Immature natural killer cell (primary cell): ENCODE data around the gene RUFY3. TPM values are rescaled to one million over a fixed set of nuclear protein-coding genes. Genes with fewer than 3 reads are reported as not detected.
"Not testable (repeated sequence)": the region's sequence is repeated elsewhere in the genome, so short reads cannot be mapped to it uniquely, and the experiment has no call there.

ENCODE experiments used
- DNase-seq, 3 donors: peaks; one replicate each; pipeline ENCODE4 v3.0.0; 2022; ENCODE audit warnings: mixed read lengths in 1 of 3
- H3K27ac Mint-ChIP-seq, 6 donors: one replicate each; pipeline ENCODE4 v1.8.0; 2020; ENCODE audit warnings: mixed read lengths in 6 of 6, mild to moderate bottlenecking in 5 of 6, inconsistent platforms in 4 of 6, moderate library complexity in 3 of 6
- H3K27me3 Mint-ChIP-seq, 3 donors: one replicate each; pipeline ENCODE4 v1.8.0; 2020 to 2021; ENCODE audit warnings: low read depth in 3 of 3, mild to moderate bottlenecking in 3 of 3, mixed read lengths in 3 of 3, moderate library complexity in 3 of 3, inconsistent platforms in 1 of 3
- H3K36me3 Mint-ChIP-seq, 3 donors: one replicate each; pipeline ENCODE4 v1.8.0; 2020; ENCODE audit warnings: mixed read lengths in 3 of 3, inconsistent platforms in 2 of 3, mild to moderate bottlenecking in 2 of 3
- H3K4me1 Mint-ChIP-seq, 2 donors: one replicate each; pipeline ENCODE4 v1.8.0; 2020; ENCODE audit warnings: inconsistent platforms in 2 of 2, mild to moderate bottlenecking in 2 of 2, mixed read lengths in 2 of 2, moderate library complexity in 1 of 2
- H3K4me3 Mint-ChIP-seq, 5 donors: one replicate each; pipeline ENCODE4 v1.8.0; 2020; ENCODE audit warnings: mild to moderate bottlenecking in 5 of 5, mixed read lengths in 5 of 5, inconsistent platforms in 3 of 5, moderate library complexity in 3 of 5
- H3K9me3 Mint-ChIP-seq, 6 donors: one replicate each; pipeline ENCODE4 v1.8.0; 2020; ENCODE audit warnings: mild to moderate bottlenecking in 6 of 6, mixed read lengths in 6 of 6, inconsistent platforms in 4 of 6, moderate library complexity in 3 of 6
- polyA plus RNA-seq, 3 donors: library from polyadenylated mRNA; unstranded; fragments of 300-500 nt; fragmentation: Illumina TruSeq; gene quantifications; one replicate each; pipeline ENCODE4 v1.2.3, GENCODE V29; 2021

Gene RUFY3
- polyA plus RNA-seq: 10 to 100 TPM in 1 of 3 donors, 1 to 10 TPM in 2; 5.1 to 14.5 (median 8.6) TPM

GRCh38 chr4:70721747-70722146 lies at the start of gene RUFY3:
Gene RUFY3 (plus strand): TSS chr4:70721964. CDS start chr4:70722574, 610 bp downstream.
- no peak for DNase-seq

GRCh38 chr4:70674191-70674590 lies 47.6 kb upstream of the RUFY3 start:
- Mint-ChIP-seq H3K27ac (no peak overlapping the region), H3K4me3 (no peak overlapping the region), H3K4me1 (no peaks in the 10 kb centered on the region), H3K27me3 (peaks cover 0 to 7% (median 0%) of the 10 kb centered on the region in 3 donors), H3K9me3 (peaks cover 0 to 1% (median 0%) of the 10 kb centered on the region in 6 donors), H3K36me3 (peaks cover 0 to 3% (median 0%) of the 10 kb centered on the region in 3 donors)
- DNase-seq: no peak

More at GRCh38 chr4:70721747-70722146, at the start of gene RUFY3:
- Mint-ChIP-seq H3K27me3 (peaks cover 0 to 2% (median 0%) of the 10 kb centered on the region in 3 donors), H3K9me3 (no peaks in the 10 kb centered on the region), H3K4me3 (no peak within 1 kb of the TSS), H3K4me1 (peaks cover 5 to 13% of the 10 kb centered on the region in 2 donors), H3K36me3 (no peaks in the 10 kb centered on the region), H3K27ac (peak within 1 kb of the TSS in 1 of 6 donors; percentile 19)

GRCh38 chr4:70674731-70675130 lies 47.0 kb upstream of the RUFY3 start:
- H3K27me3 Mint-ChIP-seq: peaks cover 0 to 6% (median 0%) of the 10 kb centered on the region in 3 donors
- no peak overlapping the region for H3K27ac Mint-ChIP-seq
- no peaks in the 10 kb centered on the region for H3K4me1 Mint-ChIP-seq
- DNase-seq: no peak
- peaks cover 0 to 1% (median 0%) of the 10 kb centered on the region in 6 donors for H3K9me3 Mint-ChIP-seq
- H3K36me3 Mint-ChIP-seq: peaks cover 0 to 3% (median 0%) of the 10 kb centered on the region in 3 donors
- H3K4me3 Mint-ChIP-seq: no peak overlapping the region

GRCh38 chr4:70676554-70677090 lies 45.1 kb upstream of the RUFY3 start:
- Mint-ChIP-seq H3K4me3 (no peak overlapping the region), H3K4me1 (no peaks in the 10 kb centered on the region), H3K27me3 (peaks cover 0 to 3% (median 2%) of the 10 kb centered on the region in 3 donors), H3K27ac (no peak overlapping the region), H3K36me3 (peaks cover 0 to 3% (median 0%) of the 10 kb centered on the region in 3 donors), H3K9me3 (peaks cover 0 to 1% (median 0%) of the 10 kb centered on the region in 6 donors)
- DNase-seq: no peak

- H3K36me3 Mint-ChIP-seq: peaks cover 0 to 3% (median 0%) of the 10 kb centered on the region in 3 donors
- DNase-seq: no peak
- H3K4me3 Mint-ChIP-seq: no peak overlapping the region
- H3K4me1 Mint-ChIP-seq: no peaks in the 10 kb centered on the region
- peak overlapping the region in 1 of 6 donors; percentile 6 for H3K27ac Mint-ChIP-seq
- peaks cover 0 to 1% (median 0%) of the 10 kb centered on the region in 6 donors for H3K9me3 Mint-ChIP-seq
- peaks cover 2 to 3% (median 3%) of the 10 kb centered on the region in 3 donors for H3K27me3 Mint-ChIP-seq
Measured at GRCh38 chr4:70678383-70678999, 43.3 kb upstream of the RUFY3 start.

GRCh38 chr4:70680934-70681333 lies 40.8 kb upstream of the RUFY3 start:
- H3K9me3 Mint-ChIP-seq: peaks cover 0 to 1% (median 0%) of the 10 kb centered on the region in 6 donors
- H3K4me1 Mint-ChIP-seq: no peaks in the 10 kb centered on the region
- no peaks in the 10 kb centered on the region for H3K36me3 Mint-ChIP-seq
- no peak overlapping the region for H3K27ac Mint-ChIP-seq
- no peak for DNase-seq
- peaks cover 3% of the 10 kb centered on the region in 3 donors for H3K27me3 Mint-ChIP-seq
- H3K4me3 Mint-ChIP-seq: no peak overlapping the region

- Mint-ChIP-seq H3K27ac (no peak overlapping the region), H3K4me1 (no peaks in the 10 kb centered on the region), H3K9me3 (peaks cover 0 to 1% (median 0%) of the 10 kb centered on the region in 6 donors)
Measured at GRCh38 chr4:70681704-70682103, 40.1 kb upstream of the RUFY3 start.

GRCh38 chr4:70682142-70682541 lies 39.6 kb upstream of the RUFY3 start:
- not testable (repeated sequence) for H3K27ac Mint-ChIP-seq, H3K4me1 Mint-ChIP-seq, H3K36me3 Mint-ChIP-seq, H3K9me3 Mint-ChIP-seq, H3K27me3 Mint-ChIP-seq, DNase-seq, H3K4me3 Mint-ChIP-seq

More at GRCh38 chr4:70681704-70682103, 40.1 kb upstream of the RUFY3 start:
- peaks cover 3% of the 10 kb centered on the region in 3 donors for H3K27me3 Mint-ChIP-seq
- no peak for DNase-seq
- H3K4me3 Mint-ChIP-seq: no peak overlapping the region
- H3K36me3 Mint-ChIP-seq: no peaks in the 10 kb centered on the region

GRCh38 chr4:70687392-70687791 lies 34.4 kb upstream of the RUFY3 start:
- peak overlapping the region; percentile 89 to 99 (median 96) for H3K4me3 Mint-ChIP-seq
- DNase-seq: peak in 1 of 3 donors; percentile 36
- H3K4me1 Mint-ChIP-seq: peaks cover 39 to 42% of the 10 kb centered on the region in 2 donors
- peak overlapping the region; percentile 91 to 98 (median 97) for H3K27ac Mint-ChIP-seq
- H3K9me3 Mint-ChIP-seq: no peaks in the 10 kb centered on the region
- H3K36me3 Mint-ChIP-seq: peaks cover 0 to 3% (median 0%) of the 10 kb centered on the region in 3 donors
- H3K27me3 Mint-ChIP-seq: peaks cover 4 to 11% (median 9%) of the 10 kb centered on the region in 3 donors

- peak within 1 kb of the TSS; percentile 89 to 99 (median 96) for H3K4me3 Mint-ChIP-seq
Measured at GRCh38 chr4:70687821-70688794, 33.7 kb upstream of the RUFY3 start, which contains the start of gene UTP3. Gene UTP3 (plus strand): TSS chr4:70688532. CDS start chr4:70688678, 146 bp downstream.

GRCh38 chr4:70688795-70689231 lies 33.0 kb upstream of the RUFY3 start:
- peaks cover 0 to 3% (median 0%) of the 10 kb centered on the region in 3 donors for H3K36me3 Mint-ChIP-seq
- peaks cover 39 to 42% of the 10 kb centered on the region in 2 donors for H3K4me1 Mint-ChIP-seq
- DNase-seq: peak in 1 of 3 donors; percentile 7
- peak overlapping the region; percentile 89 to 99 (median 96) for H3K4me3 Mint-ChIP-seq
- peak overlapping the region; percentile 91 to 98 (median 97) for H3K27ac Mint-ChIP-seq
- no peaks in the 10 kb centered on the region for H3K9me3 Mint-ChIP-seq
- peaks cover 2 to 11% (median 9%) of the 10 kb centered on the region in 3 donors for H3K27me3 Mint-ChIP-seq

More at GRCh38 chr4:70687821-70688794, 33.7 kb upstream of the RUFY3 start, which contains the start of gene UTP3:
- peaks cover 39 to 42% of the 10 kb centered on the region in 2 donors for H3K4me1 Mint-ChIP-seq
- no peaks in the 10 kb centered on the region for H3K9me3 Mint-ChIP-seq
- peak; percentile 90 for DNase-seq
- peak within 1 kb of the TSS; percentile 91 to 98 (median 97) for H3K27ac Mint-ChIP-seq
- H3K27me3 Mint-ChIP-seq: peaks cover 4 to 11% (median 9%) of the 10 kb centered on the region in 3 donors
- H3K36me3 Mint-ChIP-seq: peaks cover 0 to 3% (median 0%) of the 10 kb centered on the region in 3 donors

- H3K36me3 Mint-ChIP-seq: peaks cover 0 to 3% (median 0%) of the 10 kb centered on the region in 3 donors
- H3K9me3 Mint-ChIP-seq: no peaks in the 10 kb centered on the region
- H3K4me3 Mint-ChIP-seq: no peak overlapping the region
- DNase-seq: no peak
- peak overlapping the region in 2 of 6 donors; percentile 45 to 59 for H3K27ac Mint-ChIP-seq
- H3K27me3 Mint-ChIP-seq: peaks cover 2 to 13% (median 8%) of the 10 kb centered on the region in 3 donors
- peaks cover 39 to 42% of the 10 kb centered on the region in 2 donors for H3K4me1 Mint-ChIP-seq
Measured at GRCh38 chr4:70691661-70692060, 30.1 kb upstream of the RUFY3 start.

- peaks cover 17 to 18% of the 10 kb centered on the region in 2 donors for H3K4me1 Mint-ChIP-seq
- not testable (repeated sequence) for H3K4me3 Mint-ChIP-seq, H3K36me3 Mint-ChIP-seq, DNase-seq, H3K27me3 Mint-ChIP-seq, H3K9me3 Mint-ChIP-seq, H3K27ac Mint-ChIP-seq
Measured at GRCh38 chr4:70694633-70695032, 27.1 kb upstream of the RUFY3 start.
